ENCODE results near the gene UROS.

UROS gene

GRCh38 chr10:125756853-125757487 is 66.1 kb downstream of the UROS start:
- Histone ChIP-seq H3K27ac (replicated peaks) (no peak overlapping the region), H3K4me3 (replicated peaks; ENCODE audit: insufficient read depth, low read length) (no peak overlapping the region), H3K27me3 (ENCODE audit: insufficient read depth, poor library complexity, severe bottlenecking) (no peaks in the 10 kb centered on the region)
- no peak for DNase-seq (ENCODE audit: low read depth in 1 of 2, low spot score in 1 of 2)
- no peak for TF ChIP-seq POLR2AphosphoS5 (IDR thresholded peaks at IDR 0.05; ENCODE audit: low read depth)
- no peak for TF ChIP-seq SPI1 (IDR thresholded peaks at IDR 0.05; ENCODE audit: borderline replicate concordance, low read depth)
- TF ChIP-seq REST (IDR thresholded peaks at IDR 0.05; ENCODE audit: insufficient replicate concordance, low read depth): no peak
- no peak for TF ChIP-seq GABPA (IDR thresholded peaks at IDR 0.05; ENCODE audit: low read depth)
- no peak for TF ChIP-seq CTCF (IDR thresholded peaks at IDR 0.05; ENCODE audit: insufficient read depth, low read length)

GRCh38 chr10:125756196-125756595 is 66.9 kb downstream of the UROS start:
- TF ChIP-seq POLR2AphosphoS5 (IDR thresholded peaks at IDR 0.05; ENCODE audit: low read depth) (no peak), CTCF (IDR thresholded peaks at IDR 0.05; ENCODE audit: insufficient read depth, low read length) (no peak), GABPA (IDR thresholded peaks at IDR 0.05; ENCODE audit: low read depth) (no peak), SPI1 (IDR thresholded peaks at IDR 0.05; ENCODE audit: borderline replicate concordance, low read depth) (no peak), REST (IDR thresholded peaks at IDR 0.05; ENCODE audit: insufficient replicate concordance, low read depth) (no peak)
- no peak overlapping the region for H3K4me3 ChIP-seq (replicated peaks; ENCODE audit: insufficient read depth, low read length)
- no peak overlapping the region for H3K27ac ChIP-seq (replicated peaks)
- no peaks in the 10 kb centered on the region for H3K27me3 ChIP-seq (ENCODE audit: insufficient read depth, poor library complexity, severe bottlenecking)
- DNase-seq (ENCODE audit: low read depth in 1 of 2, low spot score in 1 of 2): no peak

- Histone ChIP-seq H3K27me3 (ENCODE audit: insufficient read depth, poor library complexity, severe bottlenecking) (no peaks in the 10 kb centered on the region), H3K4me3 (replicated peaks; ENCODE audit: insufficient read depth, low read length) (no peak overlapping the region), H3K27ac (replicated peaks) (no peak overlapping the region)
- TF ChIP-seq SPI1 (IDR thresholded peaks at IDR 0.05; ENCODE audit: borderline replicate concordance, low read depth) (no peak), REST (IDR thresholded peaks at IDR 0.05; ENCODE audit: insufficient replicate concordance, low read depth) (no peak)
- DNase-seq (ENCODE audit: low read depth in 1 of 2, low spot score in 1 of 2): no peak
Measured at GRCh38 chr10:125747417-125747816, 75.6 kb downstream of the UROS start.
